C1 segment of cervical spinal cord (tissue), 14 donors: ENCODE data around the gene RCN1.
"Not testable (repeated sequence)": the region's sequence is repeated elsewhere in the genome, so short reads cannot be mapped to it uniquely, and the experiment has no call there.

Experiments used
- DNase-seq, 14 donors: peaks; one replicate each; lab custom pipeline; 2025; lab: John Stamatoyannopoulos, UW

The RCN1 gene

GRCh38 chr11:32079553-32079952 lies 11.3 kb upstream of the RCN1 start:
- DNase-seq = no peak

GRCh38 chr11:32080361-32080980 lies 10.4 kb upstream of the RCN1 start:
- DNase-seq = no peak

GRCh38 chr11:32081129-32081641 lies 9.7 kb upstream of the RCN1 start:
- DNase-seq = no peak

- no peak for DNase-seq
These were observed 9.0 kb upstream of the RCN1 start for GRCh38 chr11:32081901-32082300.

- DNase-seq = no peak
These were observed 8.4 kb upstream of the RCN1 start for GRCh38 chr11:32082346-32082986.

- no peak for DNase-seq
These were observed 3.3 kb upstream of the RCN1 start for GRCh38 chr11:32087597-32087996.

GRCh38 chr11:32088117-32088941 lies 2.5 kb upstream of the RCN1 start:
- peak in 2 of 14 donors; percentile 3 to 20 for DNase-seq

- peak in 1 of 14 donors; percentile 26 for DNase-seq
These were observed 1.8 kb downstream of the RCN1 start for GRCh38 chr11:32092581-32093170.

- peak in 3 of 14 donors; percentile 3 to 52 (median 11) for DNase-seq
These were observed 4.0 kb downstream of the RCN1 start for GRCh38 chr11:32094923-32095322.

GRCh38 chr11:32098142-32098903 lies 7.4 kb downstream of the RCN1 start:
- no peak for DNase-seq

GRCh38 chr11:32099516-32099915 lies 8.6 kb downstream of the RCN1 start:
- DNase-seq = peak in 2 of 14 donors; percentile 4 to 92

- no peak for DNase-seq
These were observed 9.6 kb downstream of the RCN1 start for GRCh38 chr11:32100495-32100894.

GRCh38 chr11:32101791-32102190 lies 10.9 kb downstream of the RCN1 start:
- DNase-seq = no peak

- DNase-seq = not testable (repeated sequence)
These were observed 12.3 kb downstream of the RCN1 start for GRCh38 chr11:32103121-32103719.

- DNase-seq = no peak
These were observed 13.1 kb downstream of the RCN1 start for GRCh38 chr11:32103941-32104340.

- no peak for DNase-seq
These were observed 15.1 kb downstream of the RCN1 start for GRCh38 chr11:32105871-32106560.

- DNase-seq = no peak
These were observed 16.8 kb downstream of the RCN1 start for GRCh38 chr11:32107647-32108046.

- no peak for DNase-seq
These were observed 17.7 kb downstream of the RCN1 start for GRCh38 chr11:32108576-32108975.

- no peak for DNase-seq
These were observed 18.3 kb downstream of the RCN1 start for GRCh38 chr11:32109138-32109537.

GRCh38 chr11:32109592-32109991 lies 18.7 kb downstream of the RCN1 start:
- no peak for DNase-seq
